ENCODE measurements around the gene TUG1. TPM values are rescaled to one million over a fixed set of nuclear protein-coding genes. Genes with fewer than 3 reads are reported as not detected.

The TUG1 gene
- polyA plus RNA-seq, 1 of the 3 experiments (the other 2 are of a cell fraction), result 46.8 TPM

- TF ChIP-seq REST (IDR thresholded peaks at IDR 0.05; ENCODE audit: low read depth, low read length), result peak; percentile 79
- TF ChIP-seq USF2 (IDR thresholded peaks at IDR 0.05; ENCODE audit: borderline replicate concordance, low read depth, low read length), result no peak
Measured at GRCh38 chr22:30933457-30933856, 35.6 kb upstream of the TUG1 start (continued).

GRCh38 chr22:30934053-30934452, 35.0 kb upstream of the TUG1 start:
- ChIA-PET CTCF (interaction anchor here (1.1 kb wide), 1 partner anchor 151 kb away, joined by 4 read pairs; no protein-coding TSS in a partner anchor), POLR2A (no interaction called here)
- WGBS (ENCODE audit: low lambda C conversion rate), result 94% methylated on average over 8 of the region's 8 CpGs
- TF ChIP-seq TAF1 (IDR thresholded peaks at IDR 0.05; ENCODE audit: borderline replicate concordance, low read depth, low read length), result no peak
- no peak for TF ChIP-seq GATA2 (CRISPR knock-in tag; IDR thresholded peaks at IDR 0.05)
- TF ChIP-seq POLR2AphosphoS5 (IDR thresholded peaks at IDR 0.05; ENCODE audit: low read depth, low read length), result no peak
- TF ChIP-seq TCF12 (IDR thresholded peaks at IDR 0.05), result no peak
- no peak for TF ChIP-seq USF1 (IDR thresholded peaks at IDR 0.05; ENCODE audit: borderline replicate concordance, low read depth)
- no peak for TF ChIP-seq IRF3 (IDR thresholded peaks at IDR 0.05; ENCODE audit: low read depth, low read length)
- no peak for TF ChIP-seq YY1 (IDR thresholded peaks at IDR 0.05; ENCODE audit: low read depth)
- no peak for TF ChIP-seq CTCF (IDR thresholded peaks at IDR 0.05)
- TF ChIP-seq SIN3A (IDR thresholded peaks at IDR 0.05; ENCODE audit: borderline replicate concordance, low read depth, low read length), result no peak
- no peak for TF ChIP-seq TEAD4 (IDR thresholded peaks at IDR 0.05; ENCODE audit: borderline replicate concordance, insufficient read depth)
- TF ChIP-seq JUND (IDR thresholded peaks at IDR 0.05), result no peak
- TF ChIP-seq NRF1 (IDR thresholded peaks at IDR 0.05; ENCODE audit: low read depth, low read length), result no peak
- no peak for TF ChIP-seq MAX (IDR thresholded peaks at IDR 0.05; ENCODE audit: low read depth)
- TF ChIP-seq MEF2A (IDR thresholded peaks at IDR 0.05; ENCODE audit: borderline replicate concordance, low read depth), result no peak
- TF ChIP-seq ZBTB33 (IDR thresholded peaks at IDR 0.05; ENCODE audit: borderline replicate concordance, low read depth), result no peak
- no peak for TF ChIP-seq RCOR1 (IDR thresholded peaks at IDR 0.05; ENCODE audit: low read length)

More at GRCh38 chr22:30934053-30934452, 35.0 kb upstream of the TUG1 start:
- Histone ChIP-seq H3K27me3 (ENCODE audit: insufficient read depth) (no peaks in the 10 kb centered on the region), H3K36me3 (replicated peaks in 1 of 2; ENCODE audit: control insufficient read depth in 1 of 2, insufficient read depth in 2 of 2, low read length in 1 of 2) (peaks cover 29 to 84% of the 10 kb centered on the region in 2 experiments), H3K9ac (no peak overlapping the region), H2AFZ (ENCODE audit: low read depth) (no peak overlapping the region), H3K9me3 (no peaks in the 10 kb centered on the region), H3K4me2 (no peak overlapping the region), H4K20me1 (ENCODE audit: insufficient read depth) (no peaks in the 10 kb centered on the region), H3K27ac (ENCODE audit: low read depth in 2 of 2, low read length in 1 of 2) (no peak overlapping the region), H3K79me2 (ENCODE audit: insufficient read depth) (no peaks in the 10 kb centered on the region; the same call in 1 of the 2 replicates), H3K4me1 (ENCODE audit: control insufficient read depth in 1 of 2, insufficient read depth in 2 of 2, low read depth in 1 of 2, low read length in 1 of 2) (no peaks in the 10 kb centered on the region), H3F3A (replicated peaks; ENCODE audit: insufficient read depth) (no peaks in the 10 kb centered on the region), H3K4me3 (ENCODE audit: low read depth in 2 of 2, low read length in 1 of 2) (no peak overlapping the region), H3K9me2 (no peaks in the 10 kb centered on the region)
- no peak for DNase-seq
